D341Med (cell line): Measurements from ENCODE around the gene INPP4B.

ENCODE experiments used
- DNase-seq: peaks from one replicate; pipeline ENCODE4 v3.0.0; 2012; ENCODE audit warnings: low spot score

The INPP4B gene

DNA sequence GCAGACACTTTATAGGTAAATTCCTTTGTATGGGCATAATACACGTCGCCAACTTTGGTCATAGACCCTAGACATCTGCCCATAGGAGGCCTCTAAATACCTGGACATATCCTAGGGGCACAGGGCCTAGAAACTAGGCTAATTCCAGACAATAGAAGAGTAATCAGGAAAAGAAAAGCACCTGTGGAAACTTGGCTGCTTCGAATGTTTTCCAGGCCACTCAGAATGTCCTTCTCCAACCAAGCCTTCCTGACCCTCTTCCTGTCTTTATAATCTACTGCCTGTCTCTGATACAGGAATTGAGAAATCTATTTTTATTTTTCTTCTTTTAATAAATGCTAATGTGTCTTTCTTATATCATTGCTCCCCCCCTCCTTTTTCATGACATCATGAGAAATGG is 716.6 kb downstream of the INPP4B start:
- DNase-seq: no peak

- DNase-seq: no peak
Observed at GRCh38 chr4:142128529-142128928, 717.6 kb downstream of the INPP4B start.

GRCh38 chr4:142126890-142127497 is 719.1 kb downstream of the INPP4B start:
- DNase-seq: peak; percentile 45

- DNase-seq: no peak
Observed at GRCh38 chr4:142124874-142125273, 721.2 kb downstream of the INPP4B start.

GRCh38 chr4:142121448-142122350 is 724.4 kb downstream of the INPP4B start:
- no peak for DNase-seq

DNA sequence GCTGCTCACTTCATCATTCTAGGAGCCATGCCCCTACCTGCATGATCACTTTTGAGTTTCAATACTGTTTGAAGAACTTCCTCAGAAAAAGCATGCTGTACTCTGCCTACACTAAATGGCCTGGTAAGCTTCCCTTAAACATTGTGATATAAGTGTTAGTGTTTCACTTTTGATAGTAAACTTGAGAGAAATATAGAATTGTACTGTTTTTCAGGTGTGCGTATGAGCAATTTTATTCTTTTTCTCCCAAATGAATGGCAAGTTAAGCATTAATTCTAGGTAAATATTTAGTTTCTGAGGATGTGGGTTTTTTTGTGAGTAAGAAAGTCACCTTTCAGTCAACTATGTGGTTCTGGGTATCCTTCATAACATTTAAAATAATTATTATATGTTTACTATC is 725.2 kb downstream of the INPP4B start:
- DNase-seq: no peak

- DNase-seq: no peak
Observed at GRCh38 chr4:142112451-142112850, 733.6 kb downstream of the INPP4B start.

GRCh38 chr4:142110136-142110535 is 736.0 kb downstream of the INPP4B start:
- no peak for DNase-seq

DNA sequence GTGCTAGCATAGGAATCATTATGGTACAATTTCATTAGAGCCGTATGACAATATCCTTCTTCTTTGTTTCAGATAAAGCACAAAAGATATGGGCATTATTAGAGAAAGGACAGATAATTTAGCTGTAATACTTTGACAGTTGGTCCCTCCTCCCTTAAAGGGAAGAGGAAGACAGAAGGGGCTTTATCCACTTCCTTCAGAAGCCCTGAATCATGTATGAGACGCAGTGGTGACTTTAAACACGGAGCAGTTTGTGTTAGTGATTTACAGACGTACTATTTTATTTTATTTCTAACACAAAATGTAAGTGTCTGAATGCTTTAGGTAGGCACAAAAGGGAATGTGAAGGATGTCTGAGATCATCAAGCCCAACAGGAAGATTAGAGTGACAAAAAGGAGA is 742.1 kb downstream of the INPP4B start:
- DNase-seq: no peak

DNA sequence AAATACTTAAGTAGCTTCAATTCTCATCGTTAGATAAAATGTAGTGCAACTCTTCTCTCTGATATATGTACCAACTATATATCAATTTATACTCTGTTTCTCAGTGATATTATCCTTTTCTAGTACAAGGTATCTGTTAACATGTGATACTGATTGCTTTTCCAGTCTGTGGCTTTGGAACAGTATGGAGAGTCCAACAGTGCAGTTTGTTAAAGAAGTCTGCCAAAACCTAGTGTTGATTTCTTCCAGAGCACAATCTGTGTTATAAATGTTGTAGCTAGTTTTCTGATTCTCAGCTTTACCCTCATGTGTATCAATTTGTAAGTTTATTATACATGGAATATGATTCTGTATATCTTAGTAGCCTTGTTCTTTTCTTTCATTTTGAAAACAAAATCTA is 744.7 kb downstream of the INPP4B start:
- DNase-seq: no peak

DNA sequence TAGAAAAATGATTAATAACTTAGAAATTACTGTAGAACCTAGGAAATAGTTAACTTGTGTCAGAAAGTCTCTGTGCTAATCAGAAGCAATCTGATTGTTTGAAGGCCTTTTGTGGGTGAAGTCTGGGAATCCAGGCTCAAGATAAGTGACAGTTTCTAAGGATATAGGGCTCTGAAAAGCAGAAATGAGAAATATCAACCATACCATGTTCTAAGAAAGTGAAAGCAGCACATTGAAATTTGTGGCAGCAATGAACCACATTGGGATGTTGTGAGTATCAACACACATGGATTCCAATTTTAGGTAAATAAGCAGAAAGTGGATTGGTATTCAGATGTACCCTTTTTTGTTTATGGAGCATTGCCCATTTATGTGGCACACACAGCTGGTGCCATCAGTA is 745.2 kb downstream of the INPP4B start:
- no peak for DNase-seq

DNA sequence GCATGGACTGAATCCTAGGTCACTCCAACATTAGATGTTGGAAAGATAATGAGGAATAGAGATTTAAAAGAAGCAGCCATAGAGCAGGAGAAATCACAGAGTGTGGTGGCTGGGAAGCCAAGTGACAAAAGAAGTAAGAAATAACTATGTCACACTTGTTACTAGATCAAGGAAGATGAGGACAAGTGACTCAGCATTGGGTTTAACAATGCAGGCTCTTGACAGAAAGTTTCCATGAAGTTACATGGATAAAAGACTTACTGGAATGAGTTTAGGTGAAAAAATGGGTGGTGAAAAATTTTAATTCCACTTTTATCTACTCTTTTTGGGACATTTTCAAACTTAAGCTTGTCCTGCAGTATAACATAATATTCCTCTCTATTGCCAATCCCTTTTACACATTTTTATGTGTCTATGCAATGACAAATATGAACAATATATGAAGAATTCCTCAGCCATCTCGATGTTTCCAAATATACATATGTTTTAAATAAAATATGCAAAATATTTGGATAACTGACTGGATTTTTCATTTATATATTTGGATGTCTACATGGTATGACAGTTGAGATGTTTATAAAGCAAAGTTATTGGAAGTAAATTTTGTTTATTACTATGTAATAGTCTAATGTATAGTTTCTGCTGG is 747.1 kb downstream of the INPP4B start:
- DNase-seq: no peak

DNA sequence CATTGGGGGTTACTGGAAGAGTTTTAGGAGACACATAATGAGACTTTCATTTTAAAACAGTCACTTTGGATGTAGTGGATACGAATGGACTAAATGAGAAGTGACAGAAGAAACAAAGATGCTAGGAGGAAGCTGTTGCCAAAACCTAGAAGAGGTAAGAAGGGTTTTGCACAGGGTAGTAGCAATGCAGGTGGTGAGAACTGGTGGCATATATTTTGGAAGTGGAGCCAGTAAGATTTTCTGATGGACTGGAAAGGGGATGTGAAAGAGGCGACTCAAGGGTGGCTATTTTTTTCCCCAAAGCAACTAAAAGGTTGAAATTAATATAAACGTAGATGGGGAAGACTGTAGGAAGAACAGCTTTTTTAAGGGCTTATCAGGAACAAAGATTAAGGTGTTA is 747.7 kb downstream of the INPP4B start:
- no peak for DNase-seq

DNA sequence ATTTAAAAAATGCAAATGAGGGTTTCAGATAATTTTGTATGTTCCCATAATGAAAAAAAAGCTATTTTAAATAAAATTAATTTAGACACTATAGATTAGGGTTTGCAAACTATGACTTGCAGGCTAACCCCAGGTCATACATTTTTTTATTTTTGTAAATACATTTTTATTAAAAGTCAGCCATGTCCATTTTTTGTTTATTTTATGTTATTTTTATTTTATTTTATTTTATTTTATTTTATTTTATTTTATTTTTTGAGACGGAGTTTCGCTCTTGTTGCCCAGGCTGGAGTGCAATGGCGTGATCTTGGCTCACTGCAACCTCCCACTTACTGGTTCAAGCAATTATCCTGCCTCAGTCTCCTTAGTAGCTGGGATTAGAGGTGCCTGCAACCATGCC is 749.1 kb downstream of the INPP4B start:
- no peak for DNase-seq

GRCh38 chr4:142095886-142096605 is 750.1 kb downstream of the INPP4B start:
- DNase-seq: no peak

DNA sequence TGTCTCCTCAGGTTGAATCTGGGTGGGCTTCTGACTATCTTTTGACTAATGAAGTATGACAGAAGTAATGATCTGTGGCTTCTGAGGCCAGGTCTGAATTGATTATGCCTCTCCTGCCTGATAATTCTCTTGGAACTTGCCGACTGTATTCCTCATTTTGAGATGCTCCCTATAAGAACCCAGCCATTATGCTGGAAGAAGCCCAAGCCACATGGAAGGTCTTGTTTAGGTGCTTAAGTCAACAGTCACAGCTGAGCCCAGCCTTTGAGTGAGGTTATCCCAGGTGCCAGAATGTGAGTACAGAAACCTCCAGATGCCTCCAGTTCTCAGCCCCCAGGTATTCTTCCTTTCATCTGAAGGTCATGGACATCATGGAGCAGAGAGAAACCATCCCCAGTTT is 753.2 kb downstream of the INPP4B start:
- DNase-seq: no peak

GRCh38 chr4:142091691-142092182 is 754.4 kb downstream of the INPP4B start:
- DNase-seq: no peak

GRCh38 chr4:142091085-142091513 is 755.0 kb downstream of the INPP4B start:
- DNase-seq: no peak

GRCh38 chr4:142088906-142089305 is 757.2 kb downstream of the INPP4B start:
- no peak for DNase-seq

DNA sequence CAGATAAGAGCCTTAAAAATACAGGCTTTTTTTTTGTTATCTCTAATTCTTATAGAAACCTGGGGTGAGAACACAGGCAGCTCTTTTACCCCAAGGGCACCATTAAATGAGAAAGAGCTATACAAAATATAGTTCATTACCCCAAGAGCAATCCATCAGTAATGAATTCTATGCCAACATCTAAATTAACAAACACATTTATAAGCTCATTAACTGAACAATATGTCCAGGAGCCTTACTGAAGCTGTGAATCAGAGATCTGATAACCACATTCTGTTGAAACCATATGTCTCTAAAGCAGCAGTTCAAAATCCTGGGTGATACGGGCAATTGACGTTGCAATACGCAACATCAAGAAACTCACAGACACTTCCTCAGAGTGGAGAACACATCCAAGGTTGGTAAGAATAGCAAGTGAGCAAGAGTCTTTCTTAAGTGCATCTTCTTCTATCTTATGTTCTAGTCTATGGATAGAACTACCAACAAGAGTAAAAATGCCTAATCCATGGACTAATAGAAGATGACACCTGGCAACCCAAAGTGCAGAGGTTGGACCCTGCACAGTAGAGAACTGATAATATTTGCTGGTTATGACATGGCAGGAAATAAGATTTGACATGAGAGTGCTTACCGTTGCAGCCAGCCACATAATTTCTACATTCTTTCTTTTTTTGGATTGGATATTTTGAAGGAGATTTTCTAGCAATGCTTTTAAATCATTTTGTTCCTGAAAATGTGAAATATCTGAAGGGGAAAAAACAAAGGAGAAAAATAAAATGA is 760.4 kb downstream of the INPP4B start:
- DNase-seq: no peak

DNA sequence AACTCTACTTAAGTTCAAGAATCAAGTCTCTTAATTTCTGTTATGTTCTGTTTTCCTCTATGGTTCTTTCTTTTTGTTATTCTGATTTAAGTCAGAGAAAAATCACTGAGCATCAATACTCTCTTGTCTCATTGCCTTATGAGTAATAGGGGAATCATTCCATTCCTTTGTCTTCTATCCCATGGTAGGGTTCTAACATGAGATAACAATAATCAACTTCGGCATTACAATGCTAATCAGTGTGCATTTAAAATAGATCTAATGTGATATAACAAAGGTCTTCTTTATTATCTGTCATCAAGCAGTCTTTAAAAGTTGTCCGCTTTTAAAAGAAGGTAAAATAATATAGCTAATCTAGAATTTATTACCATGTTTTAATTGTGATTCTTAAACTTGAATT is 762.8 kb downstream of the INPP4B start:
- DNase-seq: no peak
